HG03066 (cell line): ENCODE data around the gene CXorf49.
"Not testable (repeated sequence)": the region's sequence is repeated elsewhere in the genome, so short reads cannot be mapped to it uniquely, and the experiment has no call there.

Source experiments
- ATAC-seq: cut with Tn5 transposase; IDR thresholded peaks from one replicate; pipeline ENCODE4 v1.9.1; 2021; ENCODE audit warnings: low read depth; ENCODE audit not compliant: unreplicated experiment

Gene CXorf49

GRCh38 chrX:71718185-71718584, at the start of gene CXorf49:
CXorf49 (minus strand) TSS chrX:71718285; CDS start chrX:71718151, 134 bp downstream.
- ATAC-seq, result not testable (repeated sequence)

DNA sequence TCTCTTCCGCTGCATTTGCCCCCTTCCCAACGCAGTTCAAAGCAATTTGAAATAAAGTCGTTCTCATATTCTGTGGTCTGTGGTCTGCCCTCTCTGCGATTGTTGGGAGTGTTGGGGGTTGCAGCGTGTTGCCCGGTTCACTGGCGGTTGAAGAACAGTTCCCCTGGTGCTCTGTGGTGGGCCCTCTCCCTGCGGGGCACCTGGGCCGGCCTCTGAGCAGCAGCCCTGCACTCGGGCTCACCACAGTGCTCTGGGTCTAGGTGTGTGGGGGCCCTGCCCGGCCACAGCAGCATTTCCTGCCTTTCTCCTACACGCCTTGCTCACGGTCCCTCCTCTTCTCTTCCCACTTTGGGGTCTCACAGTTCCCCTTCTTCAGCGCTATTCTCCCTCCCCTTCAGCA, 49.0 kb upstream of the CXorf49 start:
- ATAC-seq, result not testable (repeated sequence)

DNA sequence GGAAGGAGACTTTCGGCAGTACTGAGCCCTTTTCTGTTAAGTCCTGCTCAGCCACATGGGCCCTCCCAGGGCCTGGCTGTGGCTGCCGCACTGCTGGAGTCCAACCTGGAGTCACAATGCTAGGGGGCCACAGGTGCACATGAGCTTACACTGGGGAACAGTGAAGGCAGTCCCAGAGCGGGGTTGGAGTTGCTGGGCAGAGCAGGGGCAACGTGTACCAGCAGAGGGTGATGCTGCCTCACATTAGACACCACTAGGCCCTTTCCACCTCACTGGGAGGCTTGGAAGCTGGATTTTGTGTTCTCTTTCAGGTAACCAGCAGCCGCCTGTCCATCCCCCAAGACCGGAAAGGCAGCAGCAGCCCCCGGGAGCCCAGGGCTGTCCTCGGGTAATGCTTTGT, 47.5 kb upstream of the CXorf49 start:
- not testable (repeated sequence) for ATAC-seq

GRCh38 chrX:71764832-71765231, 46.7 kb upstream of the CXorf49 start:
- not testable (repeated sequence) for ATAC-seq

- not testable (repeated sequence) for ATAC-seq
Measured at GRCh38 chrX:71763049-71763448, 45.0 kb upstream of the CXorf49 start, which contains the start of gene CXorf49B. CXorf49B (plus strand) TSS chrX:71763349; CDS start chrX:71763424, 75 bp downstream.

GRCh38 chrX:71760688-71761281, 42.7 kb upstream of the CXorf49 start:
- ATAC-seq, result not testable (repeated sequence)

DNA sequence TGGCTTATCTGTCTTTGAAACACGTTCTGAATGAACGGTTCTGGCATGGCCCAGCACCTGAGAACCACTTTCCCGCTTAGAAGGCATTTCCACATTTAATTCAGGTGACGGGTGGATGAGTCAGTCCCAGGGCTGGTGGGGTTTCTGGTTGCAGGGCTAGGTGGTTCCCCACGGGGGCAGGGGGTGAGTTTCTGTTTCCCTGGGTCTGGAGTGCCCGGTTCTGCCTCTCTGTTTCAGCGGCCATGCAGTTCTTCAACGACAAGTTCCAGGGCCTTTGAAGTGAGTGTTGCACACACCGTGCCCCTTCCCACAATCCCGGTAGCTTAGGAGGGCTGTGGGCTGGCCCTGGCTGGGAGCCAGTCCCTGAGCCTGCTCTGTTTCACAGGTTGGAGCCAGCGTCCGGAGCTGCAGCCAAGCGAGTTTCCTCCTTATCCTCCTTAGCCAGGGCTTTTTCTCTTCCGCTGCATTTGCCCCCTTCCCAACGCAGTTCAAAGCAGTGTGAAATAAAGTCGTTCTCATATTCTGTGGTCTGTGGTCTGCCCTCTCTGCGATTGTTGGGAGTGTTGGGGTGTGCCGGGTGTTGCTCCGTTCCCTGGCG, 2.3 kb upstream of the CXorf49 start:
- ATAC-seq, result not testable (repeated sequence)

DNA sequence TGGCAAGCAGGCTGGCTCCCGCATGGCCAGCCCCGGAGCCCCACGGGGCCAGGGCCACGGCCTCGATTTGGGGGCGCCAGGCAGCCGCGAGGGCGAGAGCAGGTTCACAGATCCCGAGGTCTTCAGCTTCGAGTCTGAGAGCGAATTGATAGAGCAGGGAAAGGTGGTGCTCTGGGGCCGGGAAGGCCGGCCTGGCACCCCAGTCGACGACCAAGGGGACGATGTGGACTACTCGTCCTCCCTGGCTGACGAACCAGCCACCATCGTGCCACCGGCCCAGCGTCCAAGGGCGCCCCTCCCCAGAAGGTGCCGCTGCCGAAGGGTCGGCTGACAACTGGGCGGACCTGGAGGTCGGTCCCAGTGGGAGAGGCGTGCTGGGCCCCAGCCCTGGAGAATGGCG, 1.1 kb upstream of the CXorf49 start:
- ATAC-seq, result not testable (repeated sequence)

DNA sequence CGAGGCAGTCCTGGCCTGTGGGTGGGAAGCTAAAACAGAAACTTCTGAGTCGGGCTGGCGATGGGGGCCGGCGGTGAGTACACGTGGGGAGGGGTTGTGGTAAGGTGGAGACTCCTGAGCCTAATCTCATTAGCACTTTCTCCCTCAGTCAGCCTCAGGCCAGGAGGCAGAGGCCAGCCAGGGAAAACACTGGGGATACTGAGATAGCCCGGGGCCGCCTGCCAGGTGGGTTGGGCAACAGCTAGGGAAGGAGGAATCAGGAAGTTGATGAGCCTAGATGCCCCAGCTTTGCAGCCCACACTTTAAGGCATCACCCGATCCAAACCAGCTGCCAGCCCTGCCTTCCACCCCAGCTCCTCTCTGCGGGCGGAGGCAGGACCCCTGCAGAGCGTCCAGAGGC, 1.8 kb downstream of the CXorf49 start:
- not testable (repeated sequence) for ATAC-seq

DNA sequence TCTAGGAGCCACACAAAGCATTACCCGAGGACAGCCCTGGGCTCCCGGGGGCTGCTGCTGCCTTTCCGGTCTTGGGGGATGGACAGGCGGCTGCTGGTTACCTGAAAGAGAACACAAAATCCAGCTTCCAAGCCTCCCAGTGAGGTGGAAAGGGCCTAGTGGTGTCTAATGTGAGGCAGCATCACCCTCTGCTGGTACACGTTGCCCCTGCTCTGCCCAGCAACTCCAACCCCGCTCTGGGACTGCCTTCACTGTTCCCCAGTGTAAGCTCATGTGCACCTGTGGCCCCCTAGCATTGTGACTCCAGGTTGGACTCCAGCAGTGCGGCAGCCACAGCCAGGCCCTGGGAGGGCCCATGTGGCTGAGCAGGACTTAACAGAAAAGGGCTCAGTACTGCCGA, 2.5 kb downstream of the CXorf49 start:
- ATAC-seq, result not testable (repeated sequence)

DNA sequence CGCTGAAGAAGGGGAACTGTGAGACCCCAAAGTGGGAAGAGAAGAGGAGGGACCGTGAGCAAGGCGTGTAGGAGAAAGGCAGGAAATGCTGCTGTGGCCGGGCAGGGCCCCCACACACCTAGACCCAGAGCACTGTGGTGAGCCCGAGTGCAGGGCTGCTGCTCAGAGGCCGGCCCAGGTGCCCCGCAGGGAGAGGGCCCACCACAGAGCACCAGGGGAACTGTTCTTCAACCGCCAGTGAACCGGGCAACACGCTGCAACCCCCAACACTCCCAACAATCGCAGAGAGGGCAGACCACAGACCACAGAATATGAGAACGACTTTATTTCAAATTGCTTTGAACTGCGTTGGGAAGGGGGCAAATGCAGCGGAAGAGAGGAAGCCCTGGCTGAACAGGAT, 4.0 kb downstream of the CXorf49 start:
- not testable (repeated sequence) for ATAC-seq

DNA sequence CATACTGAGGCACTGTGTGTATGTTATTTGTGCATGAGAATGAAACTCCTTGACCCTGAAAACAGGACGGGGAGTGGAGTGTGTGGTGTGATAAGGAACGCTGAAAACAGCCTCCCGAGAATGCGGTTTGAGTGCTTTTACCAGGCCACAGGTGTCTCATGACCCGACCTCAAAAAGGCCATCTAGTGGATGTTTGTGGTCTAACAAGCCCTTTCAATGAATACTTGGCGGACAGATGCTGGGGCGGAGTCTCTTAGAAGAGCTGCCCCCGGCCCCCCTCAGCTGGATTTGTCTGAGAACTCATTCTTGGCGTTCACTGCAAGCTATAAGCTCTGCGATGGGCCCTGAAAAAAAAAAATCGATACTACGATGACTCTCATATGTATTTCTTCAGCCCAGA, 15.2 kb downstream of the CXorf49 start:
- ATAC-seq, result not testable (repeated sequence)

DNA sequence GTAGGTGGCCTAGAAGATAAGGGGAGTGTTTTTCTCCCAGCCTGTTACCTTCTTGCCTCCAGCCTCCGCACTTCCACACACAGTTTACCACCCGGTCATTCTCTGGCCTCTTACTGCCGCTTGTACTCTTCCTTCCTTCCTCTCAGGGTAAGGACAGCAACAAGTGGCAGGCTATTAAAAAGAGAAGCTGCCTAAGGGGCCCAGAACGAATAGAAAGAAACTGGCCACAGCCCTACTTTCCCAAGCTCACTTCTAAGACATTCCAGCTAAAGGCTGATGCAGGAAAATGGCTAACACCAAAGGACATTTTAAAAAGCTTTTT, 19.1 kb downstream of the CXorf49 start:
- ATAC-seq, result not testable (repeated sequence)

GRCh38 chrX:71698299-71699022, 19.6 kb downstream of the CXorf49 start:
- not testable (repeated sequence) for ATAC-seq

DNA sequence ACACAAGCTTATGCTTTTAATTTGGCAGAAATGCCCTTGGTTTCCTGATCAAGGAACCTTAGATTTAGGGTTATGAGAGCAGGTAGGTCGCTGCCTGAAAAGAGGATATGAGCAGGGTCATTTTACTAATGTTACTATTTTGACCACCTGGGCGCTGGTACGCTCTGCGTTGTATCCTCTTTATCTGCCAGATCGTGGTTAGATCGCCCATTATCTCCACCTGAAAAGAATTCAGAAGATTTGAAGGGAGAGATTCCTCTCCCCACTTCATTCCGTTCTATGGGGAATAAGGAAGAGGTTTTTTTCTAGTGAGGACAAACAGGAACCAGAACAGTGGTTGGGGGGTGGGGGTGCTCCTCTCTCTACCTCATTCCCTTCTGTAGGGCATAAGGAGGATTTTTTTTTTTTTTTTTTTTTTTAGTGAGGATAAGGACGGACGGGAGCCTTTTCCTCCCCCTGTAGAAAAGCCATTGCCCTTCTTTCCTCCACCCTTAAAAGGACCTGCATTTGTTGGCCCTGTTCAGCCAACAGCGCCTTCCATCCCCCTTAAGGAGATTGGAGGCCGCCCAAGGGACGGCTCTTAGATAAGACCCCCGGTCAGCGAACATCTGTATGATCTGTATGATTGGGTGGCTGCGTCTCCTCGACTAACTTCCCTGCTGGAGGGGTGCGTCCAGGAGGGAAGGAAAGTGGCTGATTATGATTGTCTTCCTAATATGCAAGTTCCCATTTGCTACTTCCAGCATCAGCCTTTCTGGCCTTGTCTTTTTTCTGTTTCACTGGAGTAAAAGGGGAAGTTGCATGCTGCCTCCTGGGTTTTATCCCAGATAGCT, 20.4 kb downstream of the CXorf49 start:
- ATAC-seq, result peak; percentile 34

DNA sequence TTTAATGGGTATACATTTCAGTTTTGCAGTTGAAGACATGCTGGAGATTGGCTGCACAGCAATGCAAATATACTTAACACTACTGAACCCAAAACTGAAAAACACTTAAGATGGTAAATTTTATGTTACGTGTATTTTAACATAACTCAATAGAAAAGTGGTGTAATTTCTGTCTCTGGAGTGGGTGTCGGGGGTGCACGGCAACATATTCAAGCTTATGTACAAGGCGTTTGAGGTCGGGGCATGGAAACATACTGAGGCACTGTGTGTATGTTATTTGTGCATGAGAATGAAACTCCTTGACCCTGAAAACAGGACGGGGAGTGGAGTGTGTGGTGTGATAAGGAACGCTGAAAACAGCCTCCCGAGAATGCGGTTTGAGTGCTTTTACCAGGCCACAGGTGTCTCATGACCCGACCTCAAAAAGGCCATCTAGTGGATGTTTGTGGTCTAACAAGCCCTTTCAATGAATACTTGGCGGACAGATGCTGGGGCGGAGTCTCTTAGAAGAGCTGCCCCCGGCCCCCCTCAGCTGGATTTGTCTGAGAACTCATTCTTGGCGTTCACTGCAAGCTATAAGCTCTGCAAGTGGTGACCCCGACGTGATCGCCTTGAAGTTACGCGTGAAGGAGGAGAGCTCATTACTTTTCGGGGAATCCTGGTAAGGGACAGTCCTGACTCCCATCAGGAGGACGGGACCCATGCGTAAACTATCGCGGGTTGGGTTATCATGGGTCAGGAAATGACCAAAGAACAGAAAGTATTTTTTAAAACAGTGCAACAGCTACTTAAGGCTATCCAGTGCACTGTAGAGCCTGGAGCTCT, 21.2 kb downstream of the CXorf49 start:
- ATAC-seq, result peak; percentile 63

DNA sequence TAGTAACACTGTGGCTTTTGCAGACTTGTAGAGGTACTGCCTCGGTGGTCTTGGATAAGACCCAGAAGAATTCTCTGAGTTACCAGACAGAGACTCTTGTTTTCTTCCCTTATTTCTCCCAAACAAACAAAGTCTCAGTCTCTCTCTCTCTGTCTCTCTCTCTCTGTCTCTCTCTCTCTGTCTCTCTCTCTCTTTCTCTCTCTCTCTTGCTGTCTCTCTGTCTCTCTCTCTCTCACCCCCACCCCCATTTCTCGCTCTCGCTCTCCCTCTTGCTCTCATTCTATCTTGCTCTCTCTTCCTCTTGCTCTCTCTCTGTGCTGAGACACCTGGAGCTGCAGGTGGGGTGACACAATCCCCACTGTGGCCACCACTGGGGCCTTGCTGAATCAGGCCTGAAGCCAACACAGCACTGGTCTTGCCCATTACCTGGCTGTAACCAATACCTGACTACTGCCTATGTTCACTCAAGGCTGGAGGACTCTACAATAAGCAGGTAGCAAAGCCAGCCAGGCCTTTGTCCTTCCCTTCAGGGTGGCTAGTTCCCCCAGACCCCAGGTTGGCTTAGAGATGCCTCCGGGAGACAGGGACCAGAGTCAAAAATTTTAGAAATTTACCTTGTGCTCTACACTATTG, 38.4 kb downstream of the CXorf49 start:
- ATAC-seq, result no peak

DNA sequence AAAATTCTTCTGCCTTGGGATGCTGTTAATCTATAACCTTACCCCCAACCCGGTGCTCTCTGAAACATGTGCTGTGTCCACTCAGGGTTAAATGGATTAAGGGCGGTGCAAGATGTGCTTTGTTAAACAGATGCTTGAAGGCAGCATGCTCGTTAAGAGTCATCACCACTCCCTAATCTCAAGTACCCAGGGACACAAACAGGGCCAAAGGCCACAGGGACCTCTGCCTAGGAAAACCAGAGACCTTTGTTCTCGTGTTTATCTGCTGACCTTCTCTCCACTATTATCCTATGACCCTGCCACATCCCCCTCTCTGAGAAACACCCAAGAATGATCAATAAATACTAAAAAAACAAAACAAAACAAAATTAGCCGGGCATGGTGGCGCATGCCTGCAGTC, 40.9 kb downstream of the CXorf49 start:
- ATAC-seq, result not testable (repeated sequence)

- not testable (repeated sequence) for ATAC-seq
Measured at GRCh38 chrX:71676068-71676795, 41.9 kb downstream of the CXorf49 start.
